ENCODE data around the gene TPCN2. TPM values are rescaled to one million over a fixed set of nuclear protein-coding genes. Genes with fewer than 3 reads are reported as not detected.
A peak's percentile ranks its signal among the peaks of the same experiment; 100 is the strongest.

TPCN2 gene
- total and polyA plus RNA-seq, 2 of the 4 experiments (the other 2 are of a cell fraction) = 3.4 to 8.0 TPM

- ATAC-seq (ENCODE audit: low read depth) (peak; percentile 92), DNase-seq (peak; percentile 70)
- no peak for TF ChIP-seq MXI1 (IDR thresholded peaks at IDR 0.05; ENCODE audit: borderline replicate concordance, low read depth, low read length)
- TF ChIP-seq SMC3 (IDR thresholded peaks at IDR 0.05; ENCODE audit: low read depth, low read length) = peak; percentile 65
- TF ChIP-seq RAD21 (IDR thresholded peaks at IDR 0.05; ENCODE audit: low read length) = peak; percentile 86
- TF ChIP-seq BHLHE40 (IDR thresholded peaks at IDR 0.05; ENCODE audit: low read depth, low read length) = peak; percentile 91
- TF ChIP-seq USF2 (IDR thresholded peaks at IDR 0.05; ENCODE audit: low read depth, low read length) = no peak
- no peak for TF ChIP-seq CEBPB (IDR thresholded peaks at IDR 0.05; ENCODE audit: low read depth, low read length)
- TF ChIP-seq RFX5 (IDR thresholded peaks at IDR 0.05; ENCODE audit: low read depth, low read length) = no peak
- peak; percentile 37; the same call in 1 of the 2 replicates for TF ChIP-seq MAZ (IDR thresholded peaks at IDR 0.05; ENCODE audit: borderline replicate concordance, low read depth, low read length)
- TF ChIP-seq CHD1 (IDR thresholded peaks at IDR 0.05; ENCODE audit: low read depth, low read length) = no peak
- TF ChIP-seq CTCF (conservative IDR thresholded peaks at IDR 0.05; ENCODE audit: low read depth, low read length) = peak; percentile 86
- peak overlapping the region; percentile 67 for H2BK120ac ChIP-seq (ENCODE audit: low read depth, low read length)
- no peaks in the 10 kb centered on the region for H3K27me3 ChIP-seq (ENCODE audit: control insufficient read depth, insufficient read depth, low read length)
- peak overlapping the region; percentile 21; the same call in 1 of the 2 replicates for H4K91ac ChIP-seq (ENCODE audit: insufficient read depth, low read depth, low read length)
- H3K4me2 ChIP-seq (ENCODE audit: low read depth, low read length) = no peak overlapping the region
- no peaks in the 10 kb centered on the region for H3K4me1 ChIP-seq (ENCODE audit: control insufficient read depth, insufficient read depth, low read length)
- peak overlapping the region; percentile 90 for H2AFZ ChIP-seq (replicated peaks; ENCODE audit: low read length, poor library complexity)
- no peak overlapping the region for H2BK5ac ChIP-seq (ENCODE audit: low read depth, low read length, poor library complexity, severe bottlenecking)
- peaks cover 3% of the 10 kb centered on the region for H3K9me3 ChIP-seq (ENCODE audit: control insufficient read depth, insufficient read depth, low read length)
- H2AK9ac ChIP-seq (replicated peaks; ENCODE audit: low read depth, low read length, poor library complexity) = peak overlapping the region; percentile 93
- H3K4ac ChIP-seq (ENCODE audit: low read depth, low read length) = peak overlapping the region; percentile 56
- H3K9ac ChIP-seq (ENCODE audit: low read depth, low read length) = no peak overlapping the region
- peak overlapping the region; percentile 77; the same call in 1 of the 2 replicates for H3K14ac ChIP-seq (replicated peaks; ENCODE audit: low read depth, low read length)
- no peak overlapping the region for H3K18ac ChIP-seq (ENCODE audit: low read depth, low read length)
- no TSS peak for BruUV-seq (replicated peaks)
- H4K20me1 ChIP-seq (ENCODE audit: insufficient read depth, low read length) = no peaks in the 10 kb centered on the region
- no peaks in the 10 kb centered on the region for H3K36me3 ChIP-seq (ENCODE audit: control insufficient read depth, insufficient read depth, low read length)
- peak overlapping the region; percentile 76 for H2AK5ac ChIP-seq (ENCODE audit: low read depth, low read length)
- no peaks in the 10 kb centered on the region for H3K9me1 ChIP-seq (ENCODE audit: insufficient read depth, low read length)
- intact Hi-C loops (cut with micrococcal nuclease) (loop anchor here (1.0 to 10.0 kb wide), 3 partner anchors 35 to 510 kb away; partner anchors contain the start of genes CCND1 and MYEOV), in situ Hi-C loops (cut with MboI; ENCODE audit: low sequenced_read_pairs) (no loop called here), dilution Hi-C loops (cut with HindIII; ENCODE audit: low sequenced_read_pairs, unreplicated experiment) (no loop called here)
- peak overlapping the region; percentile 37; the same call in 1 of the 3 replicates for H2BK15ac ChIP-seq (ENCODE audit: low read depth, low read length)
- no peak overlapping the region for H3K56ac ChIP-seq (ENCODE audit: extremely low read depth, insufficient read depth, low read length)
- H3K23ac ChIP-seq (ENCODE audit: low read depth, low read length) = no peak overlapping the region
- peak overlapping the region; percentile 75; the same call in 1 of the 2 replicates for H2BK20ac ChIP-seq (ENCODE audit: low read depth, low read length)
- H4K5ac ChIP-seq (ENCODE audit: low read depth, low read length) = no peak overlapping the region
- H3K4me3 ChIP-seq (ENCODE audit: insufficient read depth, low read depth, low read length) = no peak overlapping the region
- no peaks in the 10 kb centered on the region for H3K79me1 ChIP-seq (ENCODE audit: low read depth in 1 of 2, low read length in 2 of 2)
- peak overlapping the region in 1 of 2 experiments; percentile 82; a peak in 1 of 4 replicates for H4K8ac ChIP-seq (ENCODE audit: low read depth in 2 of 2, low read length in 2 of 2)
- no CpG with 5 or more reads among the region's 15 CpGs for WGBS, 2 experiments (ENCODE audit: extremely low coverage in 2 of 2, insufficient read length in 1 of 2)
- ChIA-PET CTCF (interaction anchor here (0.5 to 1.5 kb wide), 17 partner anchors 9 to 674 kb away, joined by 3 to 6 read pairs (median 3); partner anchors contain the start of gene MYEOV), POLR2A (ENCODE audit: unreplicated experiment) (no interaction called here)
- no peak overlapping the region for H3K27ac ChIP-seq (ENCODE audit: insufficient read depth, low read length)
These were observed 83.0 kb downstream of the TPCN2 start for GRCh38 chr11:69131644-69132300.

Data from IMR-90 (cell line).